ENCODE results near the gene TCP11L2.

TCP11L2 gene

DNA sequence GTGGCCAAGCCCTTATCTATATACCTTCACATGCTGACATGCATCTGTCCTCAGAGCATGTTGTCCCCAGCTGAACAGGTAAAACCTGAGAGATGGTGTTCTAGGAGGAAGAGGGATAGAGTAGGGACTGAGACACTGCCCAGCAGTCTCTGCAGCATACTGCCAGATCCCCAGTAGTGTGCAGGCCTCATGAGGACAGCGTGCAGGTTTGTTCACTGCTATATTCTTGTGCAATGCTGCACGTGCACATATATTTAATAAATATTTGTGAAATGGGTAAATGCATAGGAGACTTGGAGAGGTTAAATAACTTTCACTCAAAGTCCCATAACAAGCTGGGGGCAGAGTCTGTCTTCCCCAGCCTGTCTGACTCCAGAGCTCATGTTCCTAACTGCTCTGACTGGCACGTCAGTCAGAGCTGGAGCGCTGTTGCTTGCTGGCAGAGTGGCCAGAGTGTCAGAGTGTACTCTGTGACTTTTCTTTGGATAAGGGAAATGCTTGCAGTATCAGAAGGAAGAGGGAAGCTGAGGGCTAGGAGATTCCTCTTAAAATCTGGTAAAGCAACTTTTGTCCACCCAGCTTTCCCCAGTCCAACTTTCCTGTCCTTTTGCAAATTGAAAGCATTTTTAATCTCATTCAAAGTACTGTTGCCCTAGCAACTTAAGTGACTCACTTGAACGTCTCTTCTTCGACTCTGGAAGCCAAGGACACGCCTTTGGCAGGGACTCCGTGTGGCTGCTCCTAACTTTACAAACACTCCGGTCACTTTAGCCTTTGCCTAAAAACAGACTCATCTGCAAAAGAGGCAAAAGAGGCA lies 40.1 kb downstream of the TCP11L2 start:
- Histone ChIP-seq H3K27me3 (ENCODE audit: control insufficient read depth in 1 of 2, insufficient read depth in 2 of 2, low read length in 2 of 2) (no peaks in the 10 kb centered on the region), H3K4me1 (ENCODE audit: control insufficient read depth, insufficient read depth, low read length) (peaks cover 17% of the 10 kb centered on the region), H3K27ac (ENCODE audit: low read length) (peak overlapping the region; percentile 55), H3K9ac (ENCODE audit: low read length in 2 of 2) (peak overlapping the region; percentile 3 to 29), H3K4me3 (ENCODE audit: low read length in 2 of 2) (peak overlapping the region; percentile 29 to 49), H3K9me3 (ENCODE audit: control insufficient read depth in 2 of 2, low read length in 2 of 2) (no peaks in the 10 kb centered on the region), H3K36me3 (ENCODE audit: control insufficient read depth in 2 of 2, insufficient read depth in 2 of 2, low read length in 2 of 2) (peaks cover 3 to 7% of the 10 kb centered on the region in 2 donors)

GRCh38 chr12:106343214-106343528 lies 40.6 kb downstream of the TCP11L2 start:
- H3K9me3 ChIP-seq (ENCODE audit: control insufficient read depth in 2 of 2, low read length in 2 of 2): no peaks in the 10 kb centered on the region
- H3K36me3 ChIP-seq (ENCODE audit: control insufficient read depth in 2 of 2, insufficient read depth in 2 of 2, low read length in 2 of 2): peaks cover 3 to 7% of the 10 kb centered on the region in 2 donors
- peak overlapping the region in 1 of 2 donors; percentile 49 for H3K4me3 ChIP-seq (ENCODE audit: low read length in 2 of 2)
- peak overlapping the region; percentile 55 for H3K27ac ChIP-seq (ENCODE audit: low read length)
- H3K4me1 ChIP-seq (ENCODE audit: control insufficient read depth, insufficient read depth, low read length): peaks cover 17% of the 10 kb centered on the region
- peak overlapping the region; percentile 3 to 29 for H3K9ac ChIP-seq (ENCODE audit: low read length in 2 of 2)
- H3K27me3 ChIP-seq (ENCODE audit: control insufficient read depth in 1 of 2, insufficient read depth in 2 of 2, low read length in 2 of 2): no peaks in the 10 kb centered on the region

- H3K36me3 ChIP-seq (ENCODE audit: control insufficient read depth in 2 of 2, insufficient read depth in 2 of 2, low read length in 2 of 2): peaks cover 3 to 7% of the 10 kb centered on the region in 2 donors
- H3K9me3 ChIP-seq (ENCODE audit: control insufficient read depth in 2 of 2, low read length in 2 of 2): no peaks in the 10 kb centered on the region
- no peak overlapping the region for H3K9ac ChIP-seq (ENCODE audit: low read length in 2 of 2)
- no peak overlapping the region for H3K27ac ChIP-seq (ENCODE audit: low read length)
- no peak overlapping the region for H3K4me3 ChIP-seq (ENCODE audit: low read length in 2 of 2)
- no peaks in the 10 kb centered on the region for H3K27me3 ChIP-seq (ENCODE audit: control insufficient read depth in 1 of 2, insufficient read depth in 2 of 2, low read length in 2 of 2)
- peaks cover 19% of the 10 kb centered on the region for H3K4me1 ChIP-seq (ENCODE audit: control insufficient read depth, insufficient read depth, low read length)
Observed at GRCh38 chr12:106344131-106344530, 41.6 kb downstream of the TCP11L2 start.

DNA sequence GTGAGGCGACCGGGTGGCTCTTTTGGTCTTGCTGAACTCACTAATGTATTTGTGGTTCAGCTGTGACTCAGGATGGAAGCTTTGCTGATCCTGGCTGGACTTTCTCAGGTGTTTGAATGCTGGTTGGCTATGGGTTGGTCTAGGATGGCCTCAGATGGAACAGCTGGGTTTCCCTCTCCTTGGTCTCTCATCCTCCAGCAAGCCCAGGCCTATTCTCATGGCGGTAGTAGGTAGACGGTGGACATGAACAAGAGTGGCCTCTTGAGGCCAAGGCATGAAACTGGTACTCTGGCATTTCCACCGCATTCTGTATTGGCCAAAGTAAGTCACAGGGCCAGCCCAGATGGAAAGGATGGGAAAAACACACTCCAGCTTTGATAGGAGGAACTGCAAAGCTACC lies 43.2 kb downstream of the TCP11L2 start:
- peaks cover 3 to 7% of the 10 kb centered on the region in 2 donors for H3K36me3 ChIP-seq (ENCODE audit: control insufficient read depth in 2 of 2, insufficient read depth in 2 of 2, low read length in 2 of 2)
- H3K27me3 ChIP-seq (ENCODE audit: control insufficient read depth in 1 of 2, insufficient read depth in 2 of 2, low read length in 2 of 2): no peaks in the 10 kb centered on the region
- H3K27ac ChIP-seq (ENCODE audit: low read length): no peak overlapping the region
- no peak overlapping the region for H3K9ac ChIP-seq (ENCODE audit: low read length in 2 of 2)
- H3K4me1 ChIP-seq (ENCODE audit: control insufficient read depth, insufficient read depth, low read length): peaks cover 19% of the 10 kb centered on the region
- H3K9me3 ChIP-seq (ENCODE audit: control insufficient read depth in 2 of 2, low read length in 2 of 2): no peaks in the 10 kb centered on the region
- no peak overlapping the region for H3K4me3 ChIP-seq (ENCODE audit: low read length in 2 of 2)

DNA sequence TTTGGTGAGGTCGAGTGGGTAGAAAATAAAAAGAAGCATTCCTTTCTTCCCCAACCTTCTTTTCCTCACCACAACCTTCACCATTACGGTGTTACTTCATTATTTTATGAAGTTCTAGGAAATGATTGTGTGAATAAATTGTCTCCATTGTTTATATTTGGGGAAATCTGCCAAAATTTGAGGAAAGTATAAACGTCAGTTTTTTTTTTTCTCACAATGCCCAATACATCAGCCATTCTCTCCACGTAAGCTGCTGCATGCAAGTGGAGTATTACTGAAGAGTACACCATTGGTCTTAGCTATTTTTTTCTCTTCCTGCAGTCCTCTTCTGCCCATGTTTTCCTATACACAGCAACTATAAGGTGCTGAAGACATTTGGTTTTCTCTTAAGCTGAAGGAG lies 45.9 kb downstream of the TCP11L2 start:
- no peak overlapping the region for H3K9ac ChIP-seq (ENCODE audit: low read length in 2 of 2)
- H3K4me3 ChIP-seq (ENCODE audit: low read length in 2 of 2): no peak overlapping the region
- H3K4me1 ChIP-seq (ENCODE audit: control insufficient read depth, insufficient read depth, low read length): peaks cover 6% of the 10 kb centered on the region
- H3K36me3 ChIP-seq (ENCODE audit: control insufficient read depth in 2 of 2, insufficient read depth in 2 of 2, low read length in 2 of 2): peaks cover 3 to 7% of the 10 kb centered on the region in 2 donors
- no peak overlapping the region for H3K27ac ChIP-seq (ENCODE audit: low read length)
- no peaks in the 10 kb centered on the region for H3K27me3 ChIP-seq (ENCODE audit: control insufficient read depth in 1 of 2, insufficient read depth in 2 of 2, low read length in 2 of 2)
- H3K9me3 ChIP-seq (ENCODE audit: control insufficient read depth in 2 of 2, low read length in 2 of 2): no peaks in the 10 kb centered on the region

- peaks cover 3% of the 10 kb centered on the region for H3K4me1 ChIP-seq (ENCODE audit: control insufficient read depth, insufficient read depth, low read length)
- no peaks in the 10 kb centered on the region for H3K9me3 ChIP-seq (ENCODE audit: control insufficient read depth in 2 of 2, low read length in 2 of 2)
- no peak overlapping the region for H3K27ac ChIP-seq (ENCODE audit: low read length)
- H3K4me3 ChIP-seq (ENCODE audit: low read length in 2 of 2): no peak overlapping the region
- no peaks in the 10 kb centered on the region for H3K36me3 ChIP-seq (ENCODE audit: control insufficient read depth in 2 of 2, insufficient read depth in 2 of 2, low read length in 2 of 2)
- no peaks in the 10 kb centered on the region for H3K27me3 ChIP-seq (ENCODE audit: control insufficient read depth in 1 of 2, insufficient read depth in 2 of 2, low read length in 2 of 2)
- no peak overlapping the region for H3K9ac ChIP-seq (ENCODE audit: low read length in 2 of 2)
Observed at GRCh38 chr12:106353175-106353574, 50.6 kb downstream of the TCP11L2 start.

DNA sequence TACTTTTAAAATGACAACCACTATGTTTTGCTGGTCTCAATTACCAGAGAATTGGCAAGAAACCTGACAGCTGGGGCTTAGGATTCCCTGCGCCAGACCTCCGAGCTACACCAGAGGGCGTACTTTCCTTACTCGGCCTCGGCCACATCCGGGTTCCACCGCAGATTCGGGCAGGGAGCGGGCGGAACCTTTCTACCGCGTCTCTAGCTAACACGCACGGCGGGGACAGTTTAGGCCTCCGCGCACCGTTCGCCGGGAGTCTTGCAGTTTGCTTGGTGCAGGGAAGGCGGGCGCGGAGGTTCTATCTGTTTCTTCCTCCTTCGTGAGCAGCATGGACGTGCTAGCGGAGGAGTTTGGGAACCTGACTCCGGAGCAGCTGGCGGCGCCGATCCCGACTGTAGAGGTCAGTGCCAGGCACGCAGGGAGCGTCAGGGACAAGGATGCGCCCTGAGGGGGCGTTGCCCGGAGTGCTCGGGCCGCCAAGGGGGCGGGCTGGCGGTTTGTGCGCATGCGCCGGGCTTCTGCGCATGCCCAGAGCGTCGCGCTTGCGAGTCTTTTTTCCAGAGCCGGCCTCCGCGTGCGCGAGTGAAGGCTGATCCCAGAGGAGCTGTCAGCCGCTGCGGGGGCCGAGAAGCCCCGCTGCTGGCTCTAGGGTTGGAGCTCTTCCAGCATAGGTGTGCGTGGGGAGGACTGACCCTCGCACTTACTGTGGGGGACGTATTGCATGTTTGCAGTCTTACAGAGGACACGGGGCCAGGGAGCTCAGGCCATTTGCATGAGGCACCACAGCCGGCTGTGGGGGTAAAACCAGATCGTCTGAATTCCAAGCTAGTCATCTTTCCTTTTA lies 55.2 kb downstream of the TCP11L2 start, which contains the start of gene POLR3B:
POLR3B (plus strand) TSS at position 200 of the 847 bp plus-strand sequence; CDS start at position 332, 132 bp downstream.
- H3K9me3 ChIP-seq (ENCODE audit: control insufficient read depth in 2 of 2, low read length in 2 of 2): no peaks in the 10 kb centered on the region
- peaks cover 6% of the 10 kb centered on the region for H3K4me1 ChIP-seq (ENCODE audit: control insufficient read depth, insufficient read depth, low read length)
- peak within 1 kb of the TSS; percentile 87 for H3K27ac ChIP-seq (ENCODE audit: low read length)
- H3K36me3 ChIP-seq (ENCODE audit: control insufficient read depth in 2 of 2, insufficient read depth in 2 of 2, low read length in 2 of 2): no peaks in the 10 kb centered on the region
- no peaks in the 10 kb centered on the region for H3K27me3 ChIP-seq (ENCODE audit: control insufficient read depth in 1 of 2, insufficient read depth in 2 of 2, low read length in 2 of 2)
- peak within 1 kb of the TSS; percentile 87 to 96 for H3K4me3 ChIP-seq (ENCODE audit: low read length in 2 of 2)
- peak within 1 kb of the TSS; percentile 77 to 90 for H3K9ac ChIP-seq (ENCODE audit: low read length in 2 of 2)

- Histone ChIP-seq H3K4me3 (ENCODE audit: low read length in 2 of 2) (peak overlapping the region; percentile 87 to 96), H3K4me1 (ENCODE audit: control insufficient read depth, insufficient read depth, low read length) (peaks cover 6% of the 10 kb centered on the region), H3K9me3 (ENCODE audit: control insufficient read depth in 2 of 2, low read length in 2 of 2) (no peaks in the 10 kb centered on the region), H3K27me3 (ENCODE audit: control insufficient read depth in 1 of 2, insufficient read depth in 2 of 2, low read length in 2 of 2) (no peaks in the 10 kb centered on the region), H3K9ac (ENCODE audit: low read length in 2 of 2) (peak overlapping the region; percentile 77 to 90), H3K27ac (ENCODE audit: low read length) (peak overlapping the region; percentile 87), H3K36me3 (ENCODE audit: control insufficient read depth in 2 of 2, insufficient read depth in 2 of 2, low read length in 2 of 2) (no peaks in the 10 kb centered on the region)
Observed at GRCh38 chr12:106358396-106359241, 56.1 kb downstream of the TCP11L2 start.

- peaks cover 6% of the 10 kb centered on the region for H3K4me1 ChIP-seq (ENCODE audit: control insufficient read depth, insufficient read depth, low read length)
- no peaks in the 10 kb centered on the region for H3K9me3 ChIP-seq (ENCODE audit: control insufficient read depth in 2 of 2, low read length in 2 of 2)
- H3K4me3 ChIP-seq (ENCODE audit: low read length in 2 of 2): no peak overlapping the region
- peaks cover 0 to 6% of the 10 kb centered on the region in 2 donors for H3K36me3 ChIP-seq (ENCODE audit: control insufficient read depth in 2 of 2, insufficient read depth in 2 of 2, low read length in 2 of 2)
- no peaks in the 10 kb centered on the region for H3K27me3 ChIP-seq (ENCODE audit: control insufficient read depth in 1 of 2, insufficient read depth in 2 of 2, low read length in 2 of 2)
- H3K9ac ChIP-seq (ENCODE audit: low read length in 2 of 2): no peak overlapping the region
- no peak overlapping the region for H3K27ac ChIP-seq (ENCODE audit: low read length)
Observed at GRCh38 chr12:106359646-106360399, 57.3 kb downstream of the TCP11L2 start.
